T-helper 2 cell treated with Interferon-gamma antibody and Interleukin-4, amounts not matched to agents 5 μg/mL and 100 μg/mL, for 36 hours (primary cell): ENCODE results near the gene OR1C1.
"Not testable (repeated sequence)": the region's sequence is repeated elsewhere in the genome, so short reads cannot be mapped to it uniquely, and the experiment has no call there.

Experiments used
- DNase-seq: peaks from one replicate; pipeline ENCODE4 v3.0.0; 2021; ENCODE audit warnings: low spot score
- H3K27ac Mint-ChIP-seq: one replicate; pipeline ENCODE4 v1.8.0; 2021; ENCODE audit warnings: mild to moderate bottlenecking, mixed read lengths
- H3K27me3 Mint-ChIP-seq: one replicate; pipeline ENCODE4 v1.8.0; 2021; ENCODE audit warnings: low read depth, mixed read lengths
- H3K36me3 Mint-ChIP-seq: one replicate; pipeline ENCODE4 v1.8.0; 2021; ENCODE audit warnings: low read depth, mixed read lengths
- H3K4me1 Mint-ChIP-seq: one replicate; pipeline ENCODE4 v1.8.0; 2021; ENCODE audit warnings: low read depth, mixed read lengths
- H3K4me3 Mint-ChIP-seq: one replicate; pipeline ENCODE4 v1.8.0; 2022; ENCODE audit warnings: mild to moderate bottlenecking, moderate library complexity, mixed read lengths
- H3K9me3 Mint-ChIP-seq: one replicate; pipeline ENCODE4 v1.8.0; 2021; ENCODE audit warnings: mixed read lengths

Gene OR1C1, protein sequence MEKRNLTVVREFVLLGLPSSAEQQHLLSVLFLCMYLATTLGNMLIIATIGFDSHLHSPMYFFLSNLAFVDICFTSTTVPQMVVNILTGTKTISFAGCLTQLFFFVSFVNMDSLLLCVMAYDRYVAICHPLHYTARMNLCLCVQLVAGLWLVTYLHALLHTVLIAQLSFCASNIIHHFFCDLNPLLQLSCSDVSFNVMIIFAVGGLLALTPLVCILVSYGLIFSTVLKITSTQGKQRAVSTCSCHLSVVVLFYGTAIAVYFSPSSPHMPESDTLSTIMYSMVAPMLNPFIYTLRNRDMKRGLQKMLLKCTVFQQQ

DNA sequence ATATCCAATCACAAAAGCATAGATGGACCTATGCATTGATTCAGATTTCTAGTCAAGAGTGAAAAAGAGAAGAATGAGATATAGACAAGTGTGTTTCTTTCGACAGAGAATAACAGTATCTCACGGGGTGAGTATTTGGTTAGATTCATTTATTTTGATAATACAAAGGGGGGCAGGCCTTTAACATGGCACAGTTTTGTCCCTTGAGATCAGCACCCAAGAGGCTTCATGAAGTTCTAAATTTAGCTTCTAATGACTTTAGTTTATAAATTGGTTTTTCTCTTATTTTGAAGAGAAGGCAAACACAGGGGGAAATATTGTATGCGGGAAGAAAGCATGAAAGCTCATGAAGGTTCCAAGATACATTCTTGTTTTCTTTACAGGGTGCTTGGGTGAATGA lies at the start of gene OR1C1:
TSS of gene OR1C1 (minus strand) at position 101 of the 400 bp plus-strand sequence. CDS start 2,150 bp downstream, outside the sequence.
- no peaks in the 10 kb centered on the region for H3K9me3 Mint-ChIP-seq
- no peaks in the 10 kb centered on the region for H3K36me3 Mint-ChIP-seq
- H3K4me1 Mint-ChIP-seq, result no peaks in the 10 kb centered on the region
- no peaks in the 10 kb centered on the region for H3K27me3 Mint-ChIP-seq
- no peak for DNase-seq
- no peak within 1 kb of the TSS for H3K27ac Mint-ChIP-seq
- H3K4me3 Mint-ChIP-seq, result no peak within 1 kb of the TSS

DNA sequence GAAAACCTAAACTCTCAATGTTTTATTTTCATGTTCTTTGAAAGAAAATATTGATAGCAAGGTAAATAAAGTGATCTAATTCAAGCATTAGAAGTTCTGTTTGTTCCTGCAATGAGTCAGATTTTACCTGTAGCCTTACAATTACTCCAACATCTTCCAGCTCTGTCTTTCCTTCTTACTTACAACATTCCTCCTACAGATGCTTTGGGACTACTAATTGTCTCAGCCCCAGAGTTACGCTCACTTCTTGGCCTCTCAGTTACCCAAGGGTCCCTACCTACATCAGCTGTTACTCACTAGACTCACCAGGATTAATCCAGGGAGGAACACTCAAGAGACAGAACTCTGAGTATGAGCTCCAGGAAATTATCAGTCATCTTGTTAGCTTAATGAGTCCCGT lies 37.2 kb upstream of the OR1C1 start:
- Mint-ChIP-seq H3K27me3 (no peaks in the 10 kb centered on the region), H3K27ac (no peak overlapping the region), H3K36me3 (no peaks in the 10 kb centered on the region), H3K4me1 (no peaks in the 10 kb centered on the region), H3K9me3 (no peaks in the 10 kb centered on the region), H3K4me3 (no peak overlapping the region)
- DNase-seq, result no peak

DNA sequence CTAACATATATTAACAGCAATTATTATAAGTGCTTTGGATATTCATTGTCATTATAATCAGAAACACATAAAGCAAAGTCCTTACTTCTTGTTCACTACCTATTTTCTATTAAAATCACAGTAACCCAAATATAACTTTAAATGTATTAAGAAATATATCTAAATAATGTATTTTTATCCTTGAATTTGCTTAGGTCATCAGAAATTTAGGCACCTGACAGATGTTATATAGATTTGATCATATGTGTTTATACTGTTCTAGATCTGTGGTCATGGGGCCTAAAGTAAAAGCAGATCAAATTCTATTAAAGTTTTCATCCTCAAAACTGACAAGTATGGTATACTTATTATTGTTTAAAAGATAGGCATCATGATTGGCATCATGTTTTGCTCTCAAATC lies 9.2 kb upstream of the OR1C1 start:
- H3K4me3 Mint-ChIP-seq, result no peak overlapping the region
- H3K4me1 Mint-ChIP-seq, result no peaks in the 10 kb centered on the region
- H3K27me3 Mint-ChIP-seq, result no peaks in the 10 kb centered on the region
- H3K27ac Mint-ChIP-seq, result no peak overlapping the region
- no peak for DNase-seq
- no peaks in the 10 kb centered on the region for H3K36me3 Mint-ChIP-seq
- H3K9me3 Mint-ChIP-seq, result no peaks in the 10 kb centered on the region

DNA sequence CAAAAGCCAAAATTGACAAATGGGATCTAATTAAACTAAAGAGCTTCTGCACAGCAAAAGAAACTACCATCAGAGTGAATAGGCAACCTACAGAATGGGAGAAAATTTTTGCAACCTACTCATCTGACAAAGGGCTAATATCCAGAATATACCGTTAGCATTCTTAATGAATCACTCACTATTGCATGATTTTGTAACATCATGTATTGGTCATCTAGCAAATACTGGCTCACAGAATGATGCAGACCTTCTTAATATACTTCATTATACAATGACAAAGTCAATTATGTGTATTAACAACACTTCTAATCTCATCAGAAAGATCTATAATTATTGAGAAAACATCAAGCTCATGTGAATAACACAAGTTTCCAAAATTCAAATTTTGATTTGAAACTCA lies 6.0 kb downstream of the OR1C1 start:
- not testable (repeated sequence) for H3K27me3 Mint-ChIP-seq, H3K9me3 Mint-ChIP-seq, H3K4me3 Mint-ChIP-seq, H3K27ac Mint-ChIP-seq, H3K4me1 Mint-ChIP-seq, H3K36me3 Mint-ChIP-seq, DNase-seq

DNA sequence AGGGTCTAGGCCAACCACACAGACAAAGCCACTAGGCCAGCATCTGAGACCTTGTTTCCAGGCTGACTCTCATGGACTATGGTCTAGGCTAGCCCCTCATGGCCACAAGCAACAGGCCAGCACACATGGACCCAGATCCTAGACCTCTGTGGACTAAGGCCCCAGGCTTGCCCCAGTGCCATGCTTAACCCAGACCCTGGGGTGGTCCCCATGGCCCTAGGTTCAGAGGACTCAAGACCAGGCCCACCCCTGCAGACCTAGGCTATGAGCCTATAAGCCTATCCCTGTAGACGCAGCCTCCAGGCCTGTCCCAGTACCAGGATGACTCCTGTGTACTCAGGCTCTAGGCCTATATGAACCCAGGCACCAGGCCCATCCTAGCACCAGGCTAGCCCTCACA lies 10.5 kb downstream of the OR1C1 start:
- no peak overlapping the region for H3K27ac Mint-ChIP-seq
- H3K27me3 Mint-ChIP-seq, result no peaks in the 10 kb centered on the region
- DNase-seq, result no peak
- H3K36me3 Mint-ChIP-seq, result no peaks in the 10 kb centered on the region
- H3K4me3 Mint-ChIP-seq, result no peak overlapping the region
- no peaks in the 10 kb centered on the region for H3K4me1 Mint-ChIP-seq
- H3K9me3 Mint-ChIP-seq, result peaks cover 7% of the 10 kb centered on the region

DNA sequence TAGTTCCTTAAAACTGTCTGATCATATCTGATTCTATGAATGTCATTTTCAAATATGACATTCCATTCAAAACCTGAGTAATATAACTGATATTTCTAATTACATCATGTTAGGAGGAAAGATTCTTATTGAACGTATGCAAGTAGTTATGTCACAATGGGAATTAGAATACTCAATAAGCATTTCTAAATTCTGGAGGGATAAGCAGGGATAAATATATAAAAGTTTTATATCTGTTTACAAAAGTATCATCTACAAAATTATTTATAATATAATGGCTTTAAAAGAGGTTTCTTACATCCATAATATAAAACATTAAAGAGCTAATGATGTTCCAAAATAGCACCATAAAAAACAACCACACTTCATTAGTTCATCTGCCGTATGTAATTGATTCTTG lies 12.3 kb downstream of the OR1C1 start, which contains the start of gene OR14A2:
TSS of gene OR14A2 (minus strand) at position 101 of the 400 bp plus-strand sequence.
- Mint-ChIP-seq H3K9me3 (peaks cover 7% of the 10 kb centered on the region), H3K27ac (no peak within 1 kb of the TSS), H3K27me3 (no peaks in the 10 kb centered on the region), H3K4me1 (no peaks in the 10 kb centered on the region), H3K36me3 (no peaks in the 10 kb centered on the region), H3K4me3 (no peak within 1 kb of the TSS)
- DNase-seq, result no peak

DNA sequence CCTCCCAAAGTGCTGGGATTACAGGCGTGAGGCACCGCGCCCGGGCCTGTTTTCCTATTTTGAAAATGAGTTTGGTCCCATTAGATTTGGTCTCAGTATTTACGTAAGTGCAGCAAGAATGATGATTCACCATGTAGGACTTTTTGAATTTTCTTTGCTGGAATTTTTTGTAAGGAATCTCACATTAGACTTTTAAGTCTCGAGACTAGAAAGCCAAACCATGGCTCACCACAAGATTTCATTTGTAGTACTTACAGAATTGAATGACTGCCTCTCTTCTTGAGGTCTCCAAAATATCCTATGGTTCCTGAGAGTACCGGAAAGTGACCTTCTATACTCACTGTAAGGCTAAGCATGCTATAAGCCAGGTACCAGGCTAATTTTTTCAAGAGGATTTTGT lies 12.7 kb downstream of the OR1C1 start:
- DNase-seq, result no peak
- H3K4me1 Mint-ChIP-seq, result no peaks in the 10 kb centered on the region
- no peaks in the 10 kb centered on the region for H3K27me3 Mint-ChIP-seq
- peaks cover 7% of the 10 kb centered on the region for H3K9me3 Mint-ChIP-seq
- H3K4me3 Mint-ChIP-seq, result no peak overlapping the region
- no peak overlapping the region for H3K27ac Mint-ChIP-seq
- H3K36me3 Mint-ChIP-seq, result no peaks in the 10 kb centered on the region

DNA sequence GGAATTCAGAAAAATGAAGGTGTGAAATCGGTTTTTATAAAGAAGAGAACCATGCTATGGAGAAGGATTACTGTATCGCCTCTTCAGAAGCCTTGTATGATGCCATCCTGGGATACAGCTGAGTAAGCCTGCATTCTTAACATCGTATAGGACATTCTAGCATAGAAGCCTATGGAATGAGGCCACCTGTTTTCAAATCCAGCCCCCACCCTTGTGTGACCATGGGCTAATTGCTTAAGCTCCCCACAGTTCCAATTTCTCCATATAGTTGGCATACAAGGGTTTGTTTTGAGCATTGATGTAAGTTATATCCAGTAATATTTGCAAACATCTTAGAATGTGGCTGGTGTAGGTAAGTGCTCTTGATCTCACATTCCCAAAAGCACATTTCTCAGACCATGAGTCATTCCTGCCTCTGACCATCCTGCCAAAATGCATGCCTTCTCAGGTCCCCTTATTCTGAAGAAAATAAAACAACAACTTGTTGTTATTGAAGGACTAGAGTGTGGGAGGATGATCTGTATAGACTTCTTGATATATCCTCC lies 13.9 kb downstream of the OR1C1 start:
- H3K27me3 Mint-ChIP-seq, result no peaks in the 10 kb centered on the region
- H3K27ac Mint-ChIP-seq, result no peak overlapping the region
- H3K4me1 Mint-ChIP-seq, result no peaks in the 10 kb centered on the region
- H3K4me3 Mint-ChIP-seq, result no peak overlapping the region
- peaks cover 7% of the 10 kb centered on the region for H3K9me3 Mint-ChIP-seq
- DNase-seq, result no peak
- no peaks in the 10 kb centered on the region for H3K36me3 Mint-ChIP-seq

DNA sequence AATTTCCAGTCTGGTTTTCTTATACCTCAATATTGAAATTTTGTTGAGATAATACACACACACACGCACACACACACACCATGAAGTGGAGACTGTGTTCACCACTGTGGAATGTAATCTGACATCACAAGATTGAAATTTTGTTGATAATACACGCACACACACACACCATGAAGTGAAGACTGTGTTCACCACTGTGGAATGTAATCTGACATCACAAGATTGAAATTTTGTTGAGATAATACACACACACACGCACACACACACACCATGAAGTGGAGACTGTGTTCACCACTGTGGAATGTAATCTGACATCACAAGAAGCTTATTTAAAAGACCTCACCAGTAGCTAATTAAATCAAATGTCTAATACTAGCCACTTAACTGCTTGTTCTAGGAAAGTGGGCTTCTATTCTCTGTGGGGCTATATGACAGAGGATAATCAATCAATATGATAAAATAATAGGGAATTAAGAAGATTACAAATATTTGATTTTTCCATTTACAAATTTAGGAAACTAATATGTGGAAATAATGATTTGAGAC lies 18.1 kb downstream of the OR1C1 start:
- not testable (repeated sequence) for H3K36me3 Mint-ChIP-seq, H3K27me3 Mint-ChIP-seq, DNase-seq, H3K4me1 Mint-ChIP-seq, H3K9me3 Mint-ChIP-seq, H3K27ac Mint-ChIP-seq, H3K4me3 Mint-ChIP-seq

DNA sequence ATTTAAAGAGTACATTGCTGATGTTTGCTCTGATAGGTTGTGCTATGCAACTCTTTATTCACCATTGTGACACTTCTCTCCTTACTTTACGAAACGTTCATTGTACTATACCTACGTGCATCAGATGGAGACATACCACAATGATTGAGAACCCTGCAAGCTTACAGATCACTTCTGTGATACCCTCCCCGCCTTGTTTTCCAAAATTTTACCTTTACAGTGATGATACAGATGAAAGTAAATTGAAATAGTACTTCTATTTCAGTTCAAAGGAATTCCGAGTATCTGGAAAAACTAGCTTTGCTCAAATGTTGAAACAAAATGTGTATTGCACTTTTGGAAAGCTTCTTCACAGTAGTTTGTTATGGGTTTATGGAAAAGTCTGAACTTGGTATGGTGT lies 18.6 kb downstream of the OR1C1 start:
- no peaks in the 10 kb centered on the region for H3K27me3 Mint-ChIP-seq
- no peak overlapping the region for H3K4me3 Mint-ChIP-seq
- H3K9me3 Mint-ChIP-seq, result no peaks in the 10 kb centered on the region
- no peak for DNase-seq
- H3K36me3 Mint-ChIP-seq, result no peaks in the 10 kb centered on the region
- no peak overlapping the region for H3K27ac Mint-ChIP-seq
- H3K4me1 Mint-ChIP-seq, result no peaks in the 10 kb centered on the region

DNA sequence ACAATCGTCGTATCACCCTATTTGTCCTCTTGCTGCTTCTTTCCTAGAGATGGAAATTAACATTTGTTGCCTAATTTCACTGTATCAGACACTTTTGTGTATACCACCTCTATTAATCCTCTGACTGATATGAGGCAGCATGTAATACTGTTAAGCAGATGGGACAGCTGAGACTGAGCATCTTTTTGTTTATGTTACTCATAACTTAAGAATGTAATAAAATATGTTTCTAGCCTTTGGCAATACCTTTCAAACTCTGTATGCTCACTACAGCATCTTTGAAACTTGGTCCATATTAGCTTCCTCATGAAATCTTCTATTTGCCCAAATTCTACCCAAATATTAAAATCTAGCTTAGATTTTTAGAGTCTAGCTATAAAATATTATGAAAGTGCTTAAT lies 19.6 kb downstream of the OR1C1 start:
- Mint-ChIP-seq H3K27me3 (no peaks in the 10 kb centered on the region), H3K27ac (no peak overlapping the region), H3K4me3 (no peak overlapping the region), H3K4me1 (no peaks in the 10 kb centered on the region), H3K36me3 (no peaks in the 10 kb centered on the region), H3K9me3 (no peaks in the 10 kb centered on the region)
- no peak for DNase-seq

DNA sequence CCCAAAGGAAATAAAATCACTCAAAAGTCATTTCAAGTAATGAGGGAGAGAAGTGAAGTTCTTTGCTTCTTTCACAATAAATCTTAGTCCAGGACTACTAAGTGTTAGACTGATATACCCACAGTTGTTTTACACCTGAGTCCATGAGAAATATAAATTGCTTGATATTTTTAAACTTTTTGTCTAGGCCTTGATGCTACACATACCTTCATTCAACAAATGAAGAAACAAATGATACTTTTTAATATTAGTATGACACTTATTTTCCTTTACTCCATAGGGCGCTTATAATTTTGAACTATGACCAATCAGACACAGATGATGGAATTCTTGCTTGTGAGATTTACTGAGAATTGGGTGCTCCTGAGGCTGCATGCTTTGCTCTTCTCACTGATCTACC lies 22.0 kb downstream of the OR1C1 start, which contains the start of gene OR14K1:
TSS of gene OR14K1 (plus strand) at position 301 of the 400 bp plus-strand sequence. CDS start at position 301, 0 bp downstream.
- Mint-ChIP-seq H3K36me3 (no peaks in the 10 kb centered on the region), H3K27me3 (no peaks in the 10 kb centered on the region), H3K9me3 (no peaks in the 10 kb centered on the region), H3K4me3 (no peak within 1 kb of the TSS), H3K27ac (no peak within 1 kb of the TSS), H3K4me1 (no peaks in the 10 kb centered on the region)
- DNase-seq, result no peak

DNA sequence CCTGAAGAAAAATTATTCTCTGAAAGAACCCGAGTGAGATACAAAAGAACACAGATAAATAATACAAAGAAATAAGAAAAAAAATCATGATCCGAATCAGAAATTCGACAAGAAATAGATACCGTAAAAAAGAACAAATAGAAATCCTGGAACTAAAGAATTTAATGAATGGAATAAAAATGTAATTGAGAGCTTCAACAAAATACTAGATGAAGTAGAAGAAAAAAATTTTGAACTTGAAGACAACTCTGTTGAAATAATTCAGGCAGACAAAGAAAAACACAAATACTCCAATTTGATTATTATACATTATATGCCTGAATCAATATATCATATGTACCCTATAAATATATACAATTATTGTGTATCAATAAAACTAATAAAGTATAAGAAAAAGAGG lies 39.1 kb downstream of the OR1C1 start:
- no peak for DNase-seq
- Mint-ChIP-seq H3K27me3 (no peaks in the 10 kb centered on the region), H3K36me3 (no peaks in the 10 kb centered on the region), H3K4me3 (no peak overlapping the region), H3K4me1 (no peaks in the 10 kb centered on the region), H3K27ac (no peak overlapping the region), H3K9me3 (peaks cover 12% of the 10 kb centered on the region)

DNA sequence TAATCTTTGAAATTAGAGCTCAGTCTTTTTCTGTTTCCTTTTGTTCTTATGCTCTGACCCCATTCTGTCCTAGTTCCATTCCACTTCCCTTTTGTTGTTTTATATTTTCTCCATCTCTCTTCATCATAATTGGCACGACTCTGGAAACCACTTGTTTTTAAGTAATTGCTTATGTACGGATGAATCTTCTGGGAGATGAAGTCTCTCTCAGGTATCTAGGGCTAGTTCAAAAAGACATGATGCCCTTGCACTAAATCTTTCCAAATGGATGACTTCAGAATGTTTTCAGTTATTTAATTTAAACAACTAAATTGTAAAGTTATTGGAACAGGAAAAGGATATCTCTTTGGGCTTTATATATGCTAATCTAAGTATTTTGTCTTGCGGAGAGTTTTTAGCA lies 43.8 kb downstream of the OR1C1 start, which contains the start of gene OR6F1:
TSS of gene OR6F1 (minus strand) at position 101 of the 400 bp plus-strand sequence. CDS start 3,891 bp downstream, outside the sequence.
- DNase-seq, result no peak
- Mint-ChIP-seq H3K27ac (no peak within 1 kb of the TSS), H3K36me3 (no peaks in the 10 kb centered on the region), H3K4me1 (no peaks in the 10 kb centered on the region), H3K4me3 (no peak within 1 kb of the TSS), H3K9me3 (peaks cover 3% of the 10 kb centered on the region), H3K27me3 (no peaks in the 10 kb centered on the region)
